CD4-positive, alpha-beta T cell treated with Interleukin-4 for 4 hours (primary cell): ENCODE measurements around the gene EXOC3L1.

ENCODE experiments used
- DNase-seq: peaks from one replicate; pipeline ENCODE4 v3.0.0-alpha.2; 2020

The EXOC3L1 gene

DNA sequence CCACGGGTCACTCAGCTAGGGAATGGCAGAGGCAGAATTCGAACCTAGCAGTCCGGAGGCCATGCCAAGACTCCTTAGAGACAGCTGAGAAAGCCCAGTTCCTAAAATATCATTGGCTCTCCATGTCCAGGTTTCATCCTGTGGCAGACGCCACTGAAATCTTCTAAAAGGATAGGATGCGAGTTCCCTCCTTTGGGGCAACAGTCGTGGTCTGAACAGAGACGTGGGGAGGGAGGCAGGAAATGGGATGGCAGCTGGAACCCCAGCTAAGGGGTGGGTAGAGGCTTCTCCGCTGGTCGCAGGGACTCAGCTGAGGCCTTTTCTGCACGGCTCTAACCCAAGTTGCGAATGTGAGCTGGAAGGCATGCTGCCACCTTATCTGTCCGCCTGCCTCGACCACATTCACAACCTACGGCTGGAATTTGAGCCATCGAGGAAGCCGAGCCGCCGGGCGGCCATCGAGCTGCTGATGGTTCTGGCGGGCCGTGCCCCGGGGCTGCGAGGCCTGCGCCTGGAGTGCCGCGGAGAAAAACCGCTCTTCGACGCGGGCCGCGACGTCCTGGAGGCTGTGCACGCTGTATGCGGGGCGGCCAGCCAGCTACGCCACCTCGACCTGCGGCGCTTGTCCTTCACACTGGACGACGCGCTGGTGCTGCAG is 27.3 kb downstream of the EXOC3L1 start:
- DNase-seq = no peak

DNA sequence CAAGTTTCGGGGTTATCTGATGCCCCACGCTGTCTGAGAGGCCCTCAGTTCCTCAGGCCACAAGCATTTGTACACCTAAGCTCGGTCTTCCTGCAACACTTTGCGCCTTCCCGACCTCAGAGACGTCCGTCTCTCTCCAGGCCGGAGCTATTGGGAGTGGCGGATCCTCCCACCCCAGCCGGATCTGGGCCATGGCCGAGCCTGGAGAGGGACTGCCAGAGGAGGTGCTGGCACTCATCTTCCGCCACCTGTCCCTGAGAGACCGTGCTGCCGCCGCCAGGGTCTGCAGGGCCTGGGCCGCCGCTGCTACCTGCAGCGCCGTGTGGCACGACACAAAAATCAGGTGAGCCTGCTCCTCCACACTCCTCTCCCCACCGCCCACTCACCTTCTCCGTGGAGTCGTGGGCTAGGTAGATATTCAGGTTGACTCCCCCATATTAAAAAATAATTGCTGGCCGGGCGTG is 28.3 kb downstream of the EXOC3L1 start:
- DNase-seq = no peak

DNA sequence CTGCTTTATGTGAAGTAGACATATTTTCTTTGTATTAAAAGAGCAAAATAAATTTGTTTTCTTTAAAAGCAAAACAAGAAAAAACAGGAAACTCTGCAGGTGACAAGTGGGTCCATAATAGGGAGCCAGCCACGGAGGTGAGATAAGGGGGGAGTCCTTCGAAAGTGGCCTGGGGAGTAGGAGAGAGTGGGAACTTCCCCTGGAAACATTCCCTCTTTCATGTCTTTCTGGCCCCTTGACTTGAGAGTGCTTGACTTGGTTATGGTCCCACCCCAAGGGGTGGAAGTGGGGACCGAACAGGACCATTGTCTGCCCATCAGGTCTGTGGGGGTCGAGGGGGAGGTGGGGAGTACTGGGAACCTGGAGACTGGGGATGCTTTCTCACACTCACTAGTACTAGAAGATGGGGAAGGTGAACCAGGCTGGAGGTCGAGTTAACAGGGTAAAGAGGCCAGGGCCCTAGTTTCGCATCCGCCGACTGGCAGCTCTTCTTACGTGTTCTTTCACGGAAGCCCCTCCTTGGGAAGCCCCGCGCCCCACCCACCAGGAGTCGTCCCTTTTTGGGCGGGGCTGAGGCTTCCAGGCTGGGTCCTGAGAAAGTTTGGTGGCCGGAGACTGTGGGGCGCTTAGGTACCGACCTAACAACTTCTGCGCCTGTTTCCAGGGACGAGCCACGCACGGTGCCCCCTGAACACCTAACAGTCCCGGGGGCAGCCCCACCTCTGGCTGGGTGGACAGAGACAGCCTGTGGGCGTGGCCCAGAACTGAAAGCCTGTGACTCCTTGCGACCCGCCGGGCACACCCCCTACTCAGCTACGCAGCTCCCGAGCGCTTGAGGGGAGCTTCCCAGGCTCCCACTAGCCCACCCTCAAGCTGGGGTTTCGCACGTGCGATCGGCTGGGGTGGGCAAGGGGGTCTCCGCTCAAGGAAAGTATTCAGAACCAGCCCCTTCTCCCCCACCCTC is 31.0 kb downstream of the EXOC3L1 start:
- DNase-seq = peak; percentile 87

DNA sequence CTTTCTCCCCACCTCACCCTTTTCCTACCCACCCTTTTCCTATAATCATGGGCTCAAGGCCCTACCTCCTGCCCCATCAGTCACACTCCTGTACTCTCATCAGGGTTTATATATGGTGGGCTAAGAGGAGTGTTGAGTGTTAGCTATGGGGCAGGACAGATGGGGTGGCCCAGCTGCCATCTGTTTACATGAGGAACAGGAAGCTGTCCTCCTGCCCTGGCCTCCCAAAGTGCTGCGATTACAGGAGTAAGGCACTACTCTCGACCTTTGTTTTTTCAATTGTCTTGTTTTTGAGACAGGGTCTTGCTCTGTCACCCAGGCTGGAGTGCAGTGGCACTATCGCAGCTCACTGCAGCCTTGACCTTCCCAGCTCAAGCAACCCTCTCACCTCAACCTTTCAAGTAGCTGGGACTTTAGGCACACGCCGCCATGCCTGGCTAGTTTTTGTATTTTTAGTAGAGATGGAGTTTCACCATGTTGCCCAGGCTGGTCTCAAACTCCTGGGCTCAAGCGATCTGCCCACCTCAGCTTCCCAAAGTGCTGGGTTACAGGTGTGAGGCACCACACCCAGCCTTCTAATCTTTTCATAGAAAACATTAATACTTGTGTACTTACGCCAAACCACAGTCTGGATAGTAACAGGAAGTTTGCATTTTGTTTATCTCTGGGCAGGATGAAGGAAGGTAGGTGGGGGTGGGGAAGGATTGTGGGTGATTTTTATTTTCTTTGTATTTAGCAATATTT is 31.9 kb downstream of the EXOC3L1 start:
- DNase-seq = peak; percentile 76

DNA sequence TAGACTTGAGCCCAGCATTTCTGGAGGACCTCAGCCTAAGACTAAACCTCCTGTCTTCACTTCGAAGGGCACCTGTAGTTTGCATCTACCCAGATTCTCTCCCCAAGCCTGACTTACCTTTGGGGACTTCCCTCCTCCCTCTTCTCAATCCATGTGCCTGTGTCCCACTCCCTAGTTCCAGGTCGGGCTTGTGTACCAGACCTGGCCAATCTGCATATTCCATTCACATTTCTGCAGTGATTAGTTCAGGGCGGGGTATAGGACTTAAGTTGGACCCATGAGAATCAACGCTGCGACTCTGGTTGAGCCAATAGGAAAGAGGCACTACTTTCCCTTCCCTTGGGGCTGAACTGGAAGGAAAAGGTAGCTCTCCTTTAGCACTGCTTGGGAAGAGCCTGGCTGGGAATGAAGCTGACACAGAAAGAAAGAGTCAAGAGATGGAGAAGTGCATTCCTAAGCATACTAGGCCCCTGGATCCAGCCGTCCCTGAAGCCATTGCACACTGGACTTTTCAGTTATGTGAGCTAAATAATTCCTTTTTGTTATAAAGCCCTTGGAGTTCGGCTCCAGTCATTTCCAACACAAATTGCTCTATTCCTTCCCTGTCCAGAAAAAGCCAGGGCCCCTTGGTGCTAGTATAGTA is 32.7 kb downstream of the EXOC3L1 start:
- DNase-seq = no peak

DNA sequence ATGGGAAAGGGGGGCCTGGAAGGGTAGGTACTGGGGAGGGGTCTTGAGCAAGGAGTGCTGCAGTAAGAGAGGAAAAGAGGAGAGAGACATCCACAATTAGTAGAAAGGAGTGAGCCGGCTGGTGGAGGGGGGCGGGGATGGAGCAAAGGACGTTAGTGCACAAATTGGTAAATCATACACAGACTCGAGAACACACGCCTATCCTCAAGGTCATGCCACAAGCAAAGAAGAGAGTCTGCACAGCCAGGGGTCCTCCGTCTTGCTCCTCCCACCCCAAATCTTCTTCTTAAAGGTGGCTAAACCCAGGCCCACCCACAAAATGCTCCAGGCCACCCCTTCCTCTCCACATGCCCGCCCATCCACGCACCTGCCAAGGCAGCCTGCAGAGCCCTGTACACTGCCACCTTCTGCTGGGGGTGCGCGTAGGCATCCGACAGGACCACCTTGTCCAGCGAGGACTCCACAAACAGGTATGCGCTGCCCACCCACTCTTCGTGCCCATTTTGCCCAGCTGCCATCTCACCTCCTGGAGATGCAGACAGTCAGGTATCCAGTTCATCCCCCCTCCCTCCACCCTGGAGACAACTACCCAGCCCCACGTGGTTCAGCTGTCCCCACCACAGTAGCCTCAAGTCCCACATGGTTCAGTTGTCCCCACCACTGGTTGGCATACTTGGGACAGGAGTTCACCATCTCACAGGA is 33.6 kb downstream of the EXOC3L1 start:
- DNase-seq = no peak

DNA sequence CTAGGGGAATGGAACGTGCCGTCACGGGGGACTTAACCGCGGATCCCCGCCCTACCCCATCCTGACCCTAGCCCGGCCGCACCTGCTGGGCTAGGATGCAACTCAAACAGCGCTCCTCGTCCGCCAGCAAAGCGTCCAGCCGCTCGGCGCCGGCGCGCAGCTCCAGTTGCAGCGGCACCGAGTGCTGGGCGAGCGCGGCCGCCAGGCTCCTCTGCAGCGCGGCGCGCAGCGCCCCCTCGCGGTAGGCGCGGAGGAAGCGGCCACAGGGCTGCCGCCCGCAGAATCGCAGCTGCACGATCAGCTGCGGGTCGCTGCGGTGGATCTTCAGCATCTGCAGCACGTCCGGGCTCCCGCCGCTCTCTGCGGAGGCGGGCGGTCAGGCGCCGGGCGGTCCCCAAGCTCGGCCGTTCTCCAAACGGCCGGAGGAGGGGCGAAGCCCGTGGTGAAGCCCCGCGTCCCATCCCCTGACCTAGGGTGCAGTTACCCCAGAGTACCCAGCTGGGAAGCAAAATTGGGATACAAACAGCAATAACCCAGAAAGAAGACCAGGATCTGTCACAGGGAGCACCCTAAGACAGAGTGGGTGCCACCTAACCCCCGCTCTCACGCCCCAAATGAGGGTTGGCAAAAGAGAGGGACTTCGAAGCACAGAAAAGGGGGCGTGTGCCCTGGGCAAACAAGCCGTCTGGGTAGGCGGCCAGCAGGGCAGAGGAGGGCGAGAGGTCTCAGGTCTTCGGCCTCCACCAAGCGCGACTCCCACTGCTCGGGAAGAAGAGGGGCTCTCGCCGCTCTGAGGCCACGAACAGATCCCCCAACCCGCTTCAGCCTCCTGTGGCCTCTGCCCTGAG is 34.4 kb downstream of the EXOC3L1 start:
- DNase-seq = peak; percentile 72

DNA sequence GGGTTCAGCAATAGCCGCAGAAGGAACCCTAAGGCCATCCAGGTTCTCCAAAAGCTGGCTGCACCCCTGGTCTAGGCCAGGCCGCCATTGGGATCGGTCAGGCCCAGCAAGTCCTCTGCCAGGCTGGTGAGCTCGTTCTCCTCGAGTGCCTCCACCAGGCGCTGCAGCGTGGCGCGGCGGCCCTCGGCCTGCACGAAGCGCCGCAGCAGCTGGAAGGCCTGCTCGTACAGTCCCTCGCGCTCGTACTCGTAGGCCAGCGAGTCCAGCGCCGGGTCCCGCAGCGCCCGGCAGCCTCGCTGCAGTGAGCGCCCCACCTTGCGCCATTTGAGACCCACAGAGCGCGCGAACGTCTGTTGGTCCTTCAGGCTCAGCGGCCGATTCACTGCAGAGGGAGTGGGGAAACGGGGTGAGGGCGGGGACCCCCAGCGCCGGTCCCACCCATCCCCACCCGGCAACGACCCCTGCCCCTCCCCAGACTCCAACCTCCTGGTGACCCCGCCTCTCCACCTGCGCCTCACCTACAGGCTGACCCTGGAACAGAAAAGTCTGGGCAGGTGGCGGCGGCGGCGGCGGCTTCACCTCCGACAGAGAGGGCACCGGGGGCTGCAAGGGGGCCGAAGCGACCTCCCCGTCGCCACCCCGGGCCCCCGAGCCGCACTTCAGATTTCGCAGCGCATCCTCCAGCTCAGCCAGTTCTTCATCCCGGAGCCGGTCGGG is 35.2 kb downstream of the EXOC3L1 start:
- DNase-seq = no peak

DNA sequence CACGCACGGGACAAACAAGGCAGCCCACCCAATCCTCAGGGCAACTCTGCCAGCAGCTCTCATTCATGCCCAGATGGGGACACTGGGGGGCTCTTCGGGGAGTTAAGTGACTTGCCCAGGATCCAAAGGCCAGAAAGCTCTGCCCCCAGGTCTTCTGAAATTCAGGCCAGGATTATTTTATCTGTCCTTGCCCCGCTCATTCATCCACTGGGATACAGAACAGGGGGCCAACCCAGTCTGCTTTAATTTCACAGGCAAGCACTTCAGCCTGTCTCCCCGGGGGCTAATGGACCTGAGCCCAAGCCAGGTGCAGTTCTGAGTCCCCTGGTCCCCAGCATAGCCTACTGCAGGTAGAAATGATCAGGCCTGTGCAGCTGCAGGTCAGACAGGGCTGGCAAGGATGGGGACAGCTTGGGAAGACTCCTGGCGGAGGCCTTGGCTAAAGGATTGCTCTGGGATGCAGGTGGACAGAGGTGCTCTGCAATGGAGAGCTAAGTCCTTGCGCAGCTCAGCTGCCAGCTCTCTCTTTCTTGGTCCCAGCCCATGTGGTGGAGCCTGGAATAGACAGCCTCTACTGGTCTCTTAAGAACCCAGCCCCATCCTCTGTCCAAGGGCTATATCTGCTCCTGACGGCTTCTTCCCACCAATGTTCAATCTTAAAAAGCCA is 38.4 kb downstream of the EXOC3L1 start:
- DNase-seq = no peak

DNA sequence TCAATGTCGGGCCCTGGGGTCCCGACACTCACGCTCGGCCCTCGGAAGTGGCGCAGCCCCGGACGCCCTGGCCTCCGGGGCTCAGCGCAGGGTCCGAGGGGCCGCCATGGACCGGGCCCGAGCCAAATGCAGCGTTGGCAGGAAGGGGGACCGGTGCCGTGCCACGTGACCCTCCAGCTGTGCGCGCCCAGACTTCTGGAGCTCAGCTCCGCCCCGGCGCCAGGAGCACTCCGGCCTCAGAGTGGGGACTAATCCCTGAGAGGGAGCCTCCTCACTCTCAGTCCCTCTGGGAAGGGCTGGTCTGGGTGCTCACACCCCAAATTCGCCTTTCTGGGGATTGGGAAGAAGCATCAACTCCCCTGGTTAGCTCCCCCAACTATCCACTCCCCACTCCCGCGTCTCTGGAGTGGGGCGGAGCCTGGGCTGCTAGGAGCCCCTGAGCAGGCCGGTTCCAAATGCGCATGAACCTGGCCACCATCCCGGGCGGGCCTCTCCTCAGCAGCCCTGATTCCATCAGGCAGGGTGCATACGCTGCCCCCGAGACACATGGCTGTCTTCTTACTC is 39.0 kb downstream of the EXOC3L1 start, which contains the start of gene B3GNT9:
TSS of gene B3GNT9 (minus strand) at position 166 of the 564 bp plus-strand sequence. CDS start 513 bp downstream, outside the sequence.
- no peak for DNase-seq

DNA sequence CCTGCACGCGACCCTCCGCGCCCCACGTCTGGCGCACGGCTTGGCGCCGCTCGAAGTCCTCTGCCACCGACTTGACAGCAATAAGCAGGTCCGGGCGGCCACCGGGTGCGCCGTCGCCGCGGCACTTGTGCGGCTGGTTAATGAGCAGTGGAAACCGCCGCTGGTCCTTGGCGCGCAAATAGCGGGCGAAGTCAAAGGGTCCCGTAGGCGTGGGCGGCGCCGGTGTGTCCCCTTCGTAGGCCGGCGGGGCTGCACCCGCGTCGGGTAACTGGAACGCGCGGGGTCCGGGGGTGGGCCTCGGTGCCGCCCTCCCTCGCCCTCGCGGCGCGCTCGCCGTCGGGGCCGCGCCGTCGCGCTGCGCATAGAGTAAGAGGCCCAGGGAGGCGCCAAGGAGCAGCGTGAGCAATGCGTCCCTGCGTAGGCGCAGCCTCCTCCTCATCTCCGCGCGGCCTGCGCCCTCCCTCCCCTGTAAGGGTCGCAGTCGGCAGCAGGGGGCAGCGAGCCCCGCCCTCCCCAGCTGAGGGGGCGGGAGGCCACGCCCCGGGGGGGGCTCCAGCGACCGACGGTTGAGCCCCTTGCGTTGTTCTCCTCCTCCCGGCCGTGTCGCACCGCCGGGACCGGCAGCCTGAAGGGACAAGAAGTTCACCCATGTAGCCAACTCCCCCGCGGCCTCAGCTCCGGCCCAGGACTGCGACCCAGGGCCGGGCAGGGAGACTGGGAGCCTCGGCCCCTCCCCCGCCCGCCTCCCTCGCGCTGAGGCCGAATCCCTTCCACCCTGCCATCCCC is 39.7 kb downstream of the EXOC3L1 start:
- peak; percentile 33 for DNase-seq

DNA sequence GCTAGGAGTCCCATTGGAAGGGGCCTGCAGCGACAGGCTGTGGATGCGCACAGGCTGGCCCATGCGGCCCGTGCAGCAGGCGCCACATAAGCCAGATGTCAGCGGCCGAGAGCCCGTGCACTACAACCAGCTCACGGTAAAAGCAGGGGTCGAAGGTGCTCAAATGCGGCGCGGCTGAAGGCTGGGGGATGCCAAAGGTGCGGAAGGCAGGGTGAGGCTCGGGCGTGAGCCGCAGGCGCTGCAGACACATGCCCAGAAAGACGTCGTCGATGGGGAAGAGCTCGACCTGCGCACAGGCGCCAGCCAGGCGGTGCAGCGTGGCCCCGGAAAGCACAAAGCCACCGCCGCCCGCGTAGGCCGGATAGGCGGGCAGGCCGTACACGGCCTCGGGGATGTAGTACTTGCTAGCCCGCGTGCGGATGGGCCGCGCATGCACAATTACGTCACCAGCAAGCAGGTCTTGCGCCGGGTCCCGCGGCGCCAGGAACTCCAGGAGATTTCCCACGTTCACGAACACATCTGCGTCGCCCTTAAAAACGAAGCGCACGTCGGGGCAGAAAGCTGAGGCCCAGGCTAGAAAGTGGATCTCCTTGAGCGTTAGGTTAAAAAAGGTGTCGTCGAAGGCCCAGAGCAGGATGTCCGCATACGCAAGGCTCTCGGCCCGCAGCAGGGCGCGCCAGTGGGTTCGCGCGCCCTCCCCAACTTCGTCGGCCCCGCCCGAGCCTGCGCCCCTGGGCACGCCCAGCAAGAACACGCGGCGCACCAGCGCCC is 40.5 kb downstream of the EXOC3L1 start:
- no peak for DNase-seq

DNA sequence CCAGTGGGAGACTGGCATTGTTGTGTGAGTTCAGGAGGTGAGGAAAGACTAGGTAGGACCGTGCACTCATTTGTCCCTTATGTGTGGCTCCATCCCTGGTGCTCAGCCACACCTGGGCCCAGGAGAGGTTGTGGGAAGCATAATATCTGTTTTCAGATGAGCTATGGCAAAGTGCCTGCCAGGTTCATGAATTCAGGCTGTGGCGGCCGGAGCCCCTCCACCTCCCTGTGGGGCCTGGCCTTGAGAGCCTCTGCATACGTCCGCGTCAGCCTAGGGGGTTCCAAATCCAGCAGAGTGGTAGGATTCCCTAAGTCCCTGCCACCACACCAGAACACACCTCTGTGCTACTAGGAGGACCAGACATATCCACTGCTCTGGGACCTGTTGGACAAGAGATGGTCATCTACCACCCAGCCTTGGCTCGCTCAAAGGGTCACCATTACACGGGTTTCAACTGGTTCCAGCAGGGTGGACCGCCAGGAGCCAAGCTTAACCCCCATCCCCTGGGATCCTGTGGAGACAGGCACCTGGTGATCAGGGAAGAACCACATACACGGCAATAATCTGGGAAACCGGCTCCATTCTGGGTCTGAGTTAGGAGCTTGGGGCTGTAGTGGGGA is 41.2 kb downstream of the EXOC3L1 start:
- no peak for DNase-seq

DNA sequence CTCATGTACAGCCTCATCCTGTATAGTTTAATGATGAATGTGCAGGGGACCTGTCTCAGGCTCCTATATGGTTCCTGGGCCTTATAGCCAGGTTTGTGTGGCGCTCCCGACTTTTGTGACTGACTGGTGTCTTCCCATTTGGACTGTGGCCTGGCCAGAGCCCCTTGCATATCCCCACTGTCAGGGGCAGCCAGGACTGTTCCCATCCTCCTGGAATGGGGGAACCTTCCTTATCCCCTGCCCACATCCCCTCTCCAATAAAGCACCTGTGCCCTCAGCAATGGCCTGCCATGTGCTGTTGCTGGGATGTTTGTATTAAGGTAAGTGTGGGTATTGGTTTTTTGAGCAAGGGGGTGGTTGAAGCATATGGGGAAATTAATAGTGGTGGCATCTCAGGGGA is 41.7 kb downstream of the EXOC3L1 start:
- DNase-seq = no peak

DNA sequence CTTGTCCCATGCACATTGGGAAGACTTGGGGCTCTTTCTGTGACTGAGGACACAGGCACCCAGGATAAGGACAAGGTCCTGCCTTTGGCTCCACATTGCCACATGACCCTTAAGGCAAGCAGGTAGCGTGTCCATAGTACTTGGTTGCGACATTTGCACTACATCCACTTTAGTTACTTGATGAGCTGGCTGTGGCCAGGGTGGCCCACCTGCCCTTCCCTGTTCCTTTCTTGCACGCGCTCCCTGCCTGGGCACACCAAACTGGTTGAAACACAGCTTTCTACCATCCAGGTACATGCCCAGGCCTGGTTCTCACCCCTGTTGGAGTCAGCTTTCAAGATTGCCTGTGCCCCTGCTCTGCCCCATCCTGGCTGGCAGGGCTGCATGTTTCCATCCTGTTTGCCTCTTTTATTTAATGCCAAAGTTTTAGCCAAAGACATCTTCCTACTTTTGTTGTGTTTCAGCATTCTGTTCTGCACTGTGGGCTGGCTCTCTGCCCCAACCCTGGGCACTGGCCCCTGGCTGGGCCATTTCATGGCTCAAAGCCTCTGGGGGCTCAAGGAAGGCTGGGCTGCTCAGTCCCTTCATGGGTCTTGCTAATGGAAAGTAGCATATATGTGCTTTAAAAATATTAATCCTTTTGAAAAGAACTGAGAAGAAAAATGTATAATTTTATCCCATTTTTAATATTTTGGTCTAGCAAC is 42.3 kb downstream of the EXOC3L1 start:
- no peak for DNase-seq

DNA sequence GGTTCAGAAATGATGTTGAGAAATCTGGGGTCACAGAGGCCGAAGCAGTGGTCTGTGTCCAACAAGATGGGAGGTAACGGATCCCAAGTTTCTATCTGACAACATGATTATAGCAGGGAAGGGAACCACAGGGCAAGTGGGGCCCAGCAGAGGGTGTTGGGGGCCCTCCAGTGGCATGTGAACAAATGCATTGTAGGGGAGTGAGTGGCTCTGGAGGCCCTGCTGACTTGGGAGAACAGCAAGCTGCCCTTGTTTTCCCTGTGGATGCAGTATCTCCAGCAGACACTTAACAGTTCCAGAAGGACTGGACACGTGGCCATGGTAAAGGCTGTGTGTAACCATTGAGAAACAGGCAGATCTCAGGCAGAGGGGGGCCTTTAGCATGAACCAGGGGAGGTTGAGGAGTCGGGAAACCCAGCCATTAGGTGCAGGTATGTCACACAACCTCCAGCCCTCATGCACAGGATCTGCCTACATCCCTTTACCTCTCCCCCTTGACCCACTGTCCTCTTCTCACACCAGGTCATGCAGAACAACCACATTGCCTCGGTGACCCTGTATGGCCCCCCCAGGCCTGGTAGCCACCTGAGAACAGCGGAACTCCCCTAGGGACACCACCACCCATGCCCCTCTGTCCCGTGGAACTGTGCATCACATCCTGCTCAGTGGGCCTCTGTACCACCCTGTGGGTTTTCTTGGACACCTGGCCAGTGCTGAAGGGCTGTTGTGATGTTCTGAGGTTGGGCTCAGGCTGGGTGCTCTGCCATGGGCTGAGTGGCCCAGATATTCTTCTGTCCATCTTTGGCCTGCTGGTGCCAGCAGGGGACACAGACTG is 43.2 kb downstream of the EXOC3L1 start:
- DNase-seq = no peak
